Neural cell (in vitro differentiated cells): ENCODE measurements around the gene PREX1. TPM values are rescaled to one million over a fixed set of nuclear protein-coding genes. Genes with fewer than 3 reads are reported as not detected.

Experiments used
- H2AFZ ChIP-seq: fragments of 200-600, 300-800 bp; sonication (generic), shearing (Covaris generic); 2 replicates; pipeline ENCODE4 v1.6.0; 2014; ENCODE audit warnings: low read depth, mild to moderate bottlenecking, antibody characterized with exemption, low read length, moderate library complexity
- H3F3A ChIP-seq: fragments of 200-600 bp; shearing (Covaris generic); 2 replicates; pipeline ENCODE4 v1.6.1; 2016; ENCODE audit warnings: mild to moderate bottlenecking, moderate library complexity, mixed read lengths, antibody characterized with exemption, low read length; ENCODE audit not compliant: insufficient read depth, poor library complexity, severe bottlenecking
- H3K27ac ChIP-seq: fragments of 200-600, 300-800 bp; sonication (generic), shearing (Covaris generic); 2 replicates; pipeline ENCODE4 v1.5.1; 2014; ENCODE audit warnings: mild to moderate bottlenecking, low read length, moderate library complexity
- H3K27me3 ChIP-seq: fragments of 300-800, 200-600 bp; sonication (generic), shearing (Covaris generic); 2 replicates; pipeline ENCODE4 v1.6.0; 2014; ENCODE audit warnings: mild to moderate bottlenecking, low read depth, low read length, moderate library complexity; ENCODE audit not compliant: insufficient read depth
- H3K36me3 ChIP-seq: fragments of 300-800, 200-600 bp; sonication (generic), shearing (Covaris generic); 2 replicates; pipeline ENCODE4 v1.5.1; 2014; ENCODE audit warnings: mild to moderate bottlenecking, antibody characterized with exemption, low read length, moderate library complexity; ENCODE audit not compliant: insufficient read depth
- H3K4me2 ChIP-seq: fragments of 300-800, 200-600 bp; sonication (generic), shearing (Covaris generic); 2 replicates; pipeline ENCODE4 v1.6.0; 2014; ENCODE audit warnings: mild to moderate bottlenecking, low read length
- H3K4me3 ChIP-seq: fragments of 300-800, 200-600 bp; sonication (generic), shearing (Covaris generic); 2 replicates; pipeline ENCODE4 v1.5.1; 2014; ENCODE audit warnings: mild to moderate bottlenecking, low read length, moderate library complexity
- H3K79me2 ChIP-seq: fragments of 200-600 bp; shearing (Covaris generic); replicated peaks from 2 replicates; pipeline ENCODE4 v1.6.0; 2014; ENCODE audit warnings: mild to moderate bottlenecking, low read length, moderate library complexity; ENCODE audit not compliant: insufficient read depth
- H3K9ac ChIP-seq: fragments of 300-800, 200-600 bp; sonication (generic), shearing (Covaris generic); 2 replicates; pipeline ENCODE4 v1.6.1; 2016; ENCODE audit warnings: mild to moderate bottlenecking, low read length, mixed read lengths
- H3K9me2 ChIP-seq: fragments of 200-600 bp; shearing (Covaris generic); 2 replicates; pipeline ENCODE4 v1.6.1; 2016; ENCODE audit warnings: mild to moderate bottlenecking, low read length, mixed read lengths; ENCODE audit not compliant: insufficient read depth
- H3K9me3 ChIP-seq: fragments of 200-600, 300-800 bp; sonication (generic), shearing (Covaris generic); 2 replicates; pipeline ENCODE4 v1.6.1; 2016; ENCODE audit warnings: mild to moderate bottlenecking, mixed run types, low read length, moderate library complexity, mixed read lengths
- H4K20me1 ChIP-seq: fragments of 200-600 bp; shearing (Covaris generic); 2 replicates; pipeline ENCODE4 v1.6.1; 2016; ENCODE audit warnings: mild to moderate bottlenecking, mixed run types; ENCODE audit not compliant: insufficient read depth
- CTCF ChIP-seq: fragments of 450-650 bp; IDR thresholded peaks from 2 replicates; pipeline ENCODE4 v1.5.1; 2014; ENCODE audit warnings: antibody characterized with exemption, mild to moderate bottlenecking, moderate library complexity; ENCODE audit not compliant: poor library complexity, severe bottlenecking
- EP300 ChIP-seq: fragments of 450-650 bp; conservative IDR thresholded peaks from 2 replicates; pipeline ENCODE4 v1.6.1; 2014; ENCODE audit warnings: antibody characterized with exemption, mild to moderate bottlenecking, moderate library complexity; ENCODE audit not compliant: poor library complexity, severe bottlenecking
- EZH2 ChIP-seq: fragments of 200-600, 300-800 bp; shearing (Covaris generic), sonication (generic); IDR thresholded peaks from 2 replicates; pipeline ENCODE4 v1.6.1; 2014; ENCODE audit warnings: antibody characterized with exemption, low read length, borderline replicate concordance, mild to moderate bottlenecking; ENCODE audit not compliant: insufficient read depth, poor library complexity, severe bottlenecking
- MXI1 ChIP-seq: fragments of 450-650 bp; conservative IDR thresholded peaks from 2 replicates; pipeline ENCODE4 v1.6.1; 2014; ENCODE audit warnings: antibody characterized with exemption, mild to moderate bottlenecking; ENCODE audit not compliant: poor library complexity, severe bottlenecking
- POLR2AphosphoS5 ChIP-seq: IDR thresholded peaks from 2 replicates; pipeline ENCODE4 v1.6.1; 2012
- RAD21 ChIP-seq: fragments of 450-650 bp; conservative IDR thresholded peaks from 2 replicates; pipeline ENCODE4 v1.6.1; 2014; ENCODE audit warnings: antibody characterized with exemption, mild to moderate bottlenecking, moderate library complexity
- REST ChIP-seq: IDR thresholded peaks from 2 replicates; pipeline ENCODE4 v1.6.1; 2012; ENCODE audit warnings: borderline replicate concordance
- SMC3 ChIP-seq: fragments of 450-650 bp; conservative IDR thresholded peaks from 2 replicates; pipeline ENCODE4 v1.6.1; 2014; ENCODE audit warnings: antibody characterized with exemption, mild to moderate bottlenecking, moderate library complexity; ENCODE audit not compliant: poor library complexity
- TAF1 ChIP-seq: IDR thresholded peaks from 2 replicates; pipeline ENCODE4 v1.6.1; 2012; ENCODE audit warnings: low read depth
- polyA plus RNA-seq: library from polyadenylated mRNA; depleted of rRNA; stranded (reverse); fragments of >200 nt; gene quantifications from 2 replicates; pipeline ENCODE4 v1.2.3, GENCODE V29; 2014

Gene PREX1
- polyA plus RNA-seq, 1 donor from 2014 or later: 0.06 TPM

GRCh38 chr20:48705240-48706115 lies 122.3 kb downstream of the PREX1 start:
- Histone ChIP-seq H2AFZ (no peak overlapping the region), H3K36me3 (no peaks in the 10 kb centered on the region), H3K27me3 (no peaks in the 10 kb centered on the region), H3K79me2 (no peaks in the 10 kb centered on the region), H3K4me2 (no peak overlapping the region), H3K9me3 (no peaks in the 10 kb centered on the region), H3K4me3 (no peak overlapping the region), H3K9me2 (no peaks in the 10 kb centered on the region), H3F3A (no peaks in the 10 kb centered on the region), H3K27ac (no peak overlapping the region), H4K20me1 (no peaks in the 10 kb centered on the region), H3K9ac (no peak overlapping the region)
- TF ChIP-seq SMC3 (no peak), EZH2 (no peak), TAF1 (no peak), RAD21 (no peak), EP300 (no peak), MXI1 (no peak), POLR2AphosphoS5 (no peak)

- H3K36me3 ChIP-seq: no peaks in the 10 kb centered on the region
- H3F3A ChIP-seq: no peaks in the 10 kb centered on the region
- H3K9me3 ChIP-seq: no peaks in the 10 kb centered on the region
- no peaks in the 10 kb centered on the region for H3K79me2 ChIP-seq
- no peaks in the 10 kb centered on the region for H3K9me2 ChIP-seq
- no peaks in the 10 kb centered on the region for H3K27me3 ChIP-seq
- no peak overlapping the region for H3K4me3 ChIP-seq
- H3K27ac ChIP-seq: no peak overlapping the region
- no peak overlapping the region for H3K4me2 ChIP-seq
- no peak overlapping the region for H2AFZ ChIP-seq
- no peak overlapping the region for H3K9ac ChIP-seq
- no peaks in the 10 kb centered on the region for H4K20me1 ChIP-seq
- TF ChIP-seq TAF1 (no peak), MXI1 (no peak), SMC3 (no peak), CTCF (no peak), EZH2 (no peak), EP300 (no peak), POLR2AphosphoS5 (no peak), REST (no peak), RAD21 (no peak)
These were observed 123.0 kb downstream of the PREX1 start for GRCh38 chr20:48704761-48705160.
